RWPE1 (cell line): Measurements from ENCODE around the gene KCNN3.
"Not testable (repeated sequence)": the region's sequence is repeated elsewhere in the genome, so short reads cannot be mapped to it uniquely, and the experiment has no call there.

Source experiments
- CTCF ChIA-PET: fragments of 350-600 bp; sonication (Branson Sonifier 250); formaldehyde crosslinking; extraction: SDS; loops from one replicate; lab custom pipeline; 2021; lab: Yijun Ruan, JAX
- POLR2A ChIA-PET: fragments of 400-600 bp; formaldehyde crosslinking; extraction: SDS; loops from one replicate; lab custom pipeline; 2020; ENCODE audit warnings: antibody characterized with exemption; ENCODE audit not compliant: low non-redundant PET; lab: Yijun Ruan, JAX
- DNase-seq: peaks from one replicate; pipeline ENCODE4 v3.0.0; 2012; ENCODE audit warnings: low spot score
- H3K27ac ChIP-seq: fragments of 450-650 bp; 2 replicates; pipeline ENCODE4 v1.5.1; 2017
- TF ChIP-seq, protein P1 (sequence below): fragments of 450-650 bp; conservative IDR thresholded peaks from 2 replicates; pipeline ENCODE4 v1.5.1; 2017; ENCODE audit warnings: low read depth, mild to moderate bottlenecking

The KCNN3 gene

DNA sequence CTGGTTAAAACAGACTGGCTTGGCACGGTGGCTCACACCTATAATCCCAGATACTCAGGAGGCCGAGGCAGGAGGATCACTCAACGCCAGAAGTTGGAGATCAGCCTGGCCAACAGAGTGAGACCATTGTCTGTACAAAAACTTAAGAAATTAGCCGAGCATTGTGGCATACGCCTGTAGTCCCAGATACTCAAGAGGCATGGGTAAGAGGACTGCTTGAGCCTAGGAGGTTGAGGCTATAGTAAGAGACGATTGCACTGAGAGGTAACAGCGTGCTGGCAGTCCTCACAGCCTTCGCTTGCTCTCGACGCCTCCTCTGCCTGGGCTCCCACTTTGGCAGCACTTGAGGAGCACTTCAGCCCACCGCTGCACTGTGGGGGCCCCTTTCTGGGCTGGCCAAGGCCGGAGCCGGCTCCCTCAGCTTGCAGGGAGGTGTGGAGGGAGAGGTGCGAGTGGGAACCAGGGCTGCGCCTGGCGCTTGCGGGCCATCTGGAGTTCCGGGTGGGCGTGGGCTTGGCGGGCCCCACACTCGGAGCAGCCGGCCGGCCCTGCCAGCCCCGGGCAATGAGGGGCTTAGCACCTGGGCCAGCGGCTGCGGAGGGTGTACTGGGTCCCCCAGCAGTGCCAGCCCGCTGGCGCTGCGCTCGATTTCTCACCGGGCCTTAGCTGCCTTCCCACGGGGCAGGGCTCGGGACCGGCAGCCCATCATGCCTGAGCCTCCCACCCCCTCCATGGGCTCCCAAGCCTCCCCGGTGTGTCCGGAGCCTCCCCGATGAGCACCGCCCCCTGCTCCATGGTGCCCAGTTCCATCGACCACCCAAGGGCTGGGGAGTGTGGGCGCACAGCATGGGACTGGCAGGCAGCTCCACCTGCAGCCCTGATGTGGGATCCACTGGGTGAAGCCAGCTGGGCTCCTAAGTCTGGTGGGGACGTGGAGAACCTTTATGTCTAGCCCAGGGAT lies 199.5 kb downstream of the KCNN3 start:
- POLR2A ChIA-PET, DNase-seq, H3K27ac ChIP-seq: not testable (repeated sequence)
- CTCF ChIA-PET = interaction anchor here (0.6 to 2.3 kb wide), 13 partner anchors 58 to 306 kb away, joined by 3 to 27 read pairs (median 3); partner anchors contain the start of genes KCNN3 and PMVK

DNA sequence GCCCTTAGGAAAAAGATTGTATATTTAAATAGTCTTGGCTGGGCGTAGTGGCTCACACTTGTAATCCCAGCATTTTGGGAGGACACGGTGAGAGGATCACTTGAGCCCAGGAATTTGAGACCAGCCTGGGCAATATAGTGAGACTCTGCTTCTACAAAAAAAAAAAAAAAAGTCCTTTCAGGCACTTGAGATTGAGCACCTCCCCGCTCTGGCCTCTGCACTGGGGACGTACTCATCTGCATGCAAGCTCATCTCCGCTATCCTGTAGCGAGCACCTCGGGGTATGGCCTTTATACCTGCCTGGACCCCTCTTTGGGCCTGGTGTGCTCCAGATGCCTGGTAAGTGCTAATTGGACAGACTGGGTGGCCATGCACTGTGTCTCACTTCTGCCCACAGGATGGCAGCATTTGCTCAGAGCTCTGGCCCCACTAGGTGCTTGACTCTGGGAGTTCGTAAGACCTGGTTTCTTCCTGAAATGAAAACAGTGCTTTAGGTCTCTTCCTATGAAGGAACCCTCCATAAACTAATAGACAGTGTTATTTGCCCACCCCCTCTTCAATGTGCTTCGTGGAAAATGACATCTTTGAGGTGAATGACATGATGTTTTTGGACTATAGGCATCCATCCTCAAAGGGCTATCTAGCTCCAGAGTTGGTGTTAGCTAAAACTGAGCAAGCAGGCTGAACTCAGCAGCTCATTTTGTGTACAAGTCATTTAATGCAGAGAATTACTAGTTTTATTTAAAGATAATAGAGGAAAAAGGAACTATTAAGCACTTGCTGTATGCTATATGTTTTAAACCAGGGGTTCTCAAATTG lies 200.4 kb downstream of the KCNN3 start:
- DNase-seq = peak; percentile 83
- ChIA-PET POLR2A (interaction anchor here (0.7 kb wide), 1 partner anchor 21 kb away, joined by 4 read pairs; no protein-coding TSS in a partner anchor), CTCF (interaction anchor here (0.5 to 2.3 kb wide), 26 partner anchors 22 to 386 kb away, joined by 3 to 27 read pairs (median 3); partner anchors contain the start of genes KCNN3 and PMVK)
- no peak overlapping the region for H3K27ac ChIP-seq
- TF ChIP-seq, protein P1, sequence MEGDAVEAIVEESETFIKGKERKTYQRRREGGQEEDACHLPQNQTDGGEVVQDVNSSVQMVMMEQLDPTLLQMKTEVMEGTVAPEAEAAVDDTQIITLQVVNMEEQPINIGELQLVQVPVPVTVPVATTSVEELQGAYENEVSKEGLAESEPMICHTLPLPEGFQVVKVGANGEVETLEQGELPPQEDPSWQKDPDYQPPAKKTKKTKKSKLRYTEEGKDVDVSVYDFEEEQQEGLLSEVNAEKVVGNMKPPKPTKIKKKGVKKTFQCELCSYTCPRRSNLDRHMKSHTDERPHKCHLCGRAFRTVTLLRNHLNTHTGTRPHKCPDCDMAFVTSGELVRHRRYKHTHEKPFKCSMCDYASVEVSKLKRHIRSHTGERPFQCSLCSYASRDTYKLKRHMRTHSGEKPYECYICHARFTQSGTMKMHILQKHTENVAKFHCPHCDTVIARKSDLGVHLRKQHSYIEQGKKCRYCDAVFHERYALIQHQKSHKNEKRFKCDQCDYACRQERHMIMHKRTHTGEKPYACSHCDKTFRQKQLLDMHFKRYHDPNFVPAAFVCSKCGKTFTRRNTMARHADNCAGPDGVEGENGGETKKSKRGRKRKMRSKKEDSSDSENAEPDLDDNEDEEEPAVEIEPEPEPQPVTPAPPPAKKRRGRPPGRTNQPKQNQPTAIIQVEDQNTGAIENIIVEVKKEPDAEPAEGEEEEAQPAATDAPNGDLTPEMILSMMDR = peak; percentile 82

DNA sequence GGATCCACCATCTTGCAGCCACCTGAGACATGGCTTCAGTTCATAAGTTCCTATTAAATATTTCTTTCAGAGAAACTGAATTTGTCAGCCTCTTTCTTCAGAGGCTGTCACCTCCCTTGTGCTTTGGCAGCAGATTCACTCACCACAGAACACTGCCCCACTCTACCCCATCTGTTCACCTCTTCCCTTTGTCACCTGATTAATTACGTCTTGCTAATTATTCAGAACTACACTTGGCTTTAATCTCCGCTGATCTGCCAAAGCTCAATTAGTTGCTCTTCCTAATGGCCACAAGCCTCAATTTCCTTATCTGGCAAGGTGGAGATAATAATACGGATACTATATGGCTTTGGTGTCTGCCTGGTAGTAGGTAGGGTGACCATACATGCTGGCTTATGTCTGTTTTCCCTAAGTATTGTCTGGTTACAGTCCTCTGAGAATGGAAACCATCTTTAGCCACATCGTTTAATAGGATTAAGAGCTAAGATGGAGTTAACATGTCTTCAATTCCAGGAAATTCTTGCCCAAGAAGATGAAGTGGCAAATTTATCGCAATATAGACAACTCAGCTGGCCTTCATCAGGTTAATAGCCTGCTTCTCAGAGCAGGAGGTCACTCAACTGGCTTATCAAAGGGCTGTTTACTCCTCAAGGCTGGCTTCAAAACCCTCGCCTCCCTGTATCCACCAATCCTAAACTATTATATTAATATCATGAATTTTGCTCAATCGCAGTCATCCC lies 203.9 kb downstream of the KCNN3 start:
- H3K27ac ChIP-seq = no peak overlapping the region
- POLR2A ChIA-PET = no interaction called here
- DNase-seq = no peak
- TF ChIP-seq, protein P1 = no peak
- CTCF ChIA-PET = interaction anchor here (0.6 to 1.5 kb wide), 3 partner anchors 120 to 1466 kb away, joined by 3 to 4 read pairs (median 3); no protein-coding TSS in a partner anchor

DNA sequence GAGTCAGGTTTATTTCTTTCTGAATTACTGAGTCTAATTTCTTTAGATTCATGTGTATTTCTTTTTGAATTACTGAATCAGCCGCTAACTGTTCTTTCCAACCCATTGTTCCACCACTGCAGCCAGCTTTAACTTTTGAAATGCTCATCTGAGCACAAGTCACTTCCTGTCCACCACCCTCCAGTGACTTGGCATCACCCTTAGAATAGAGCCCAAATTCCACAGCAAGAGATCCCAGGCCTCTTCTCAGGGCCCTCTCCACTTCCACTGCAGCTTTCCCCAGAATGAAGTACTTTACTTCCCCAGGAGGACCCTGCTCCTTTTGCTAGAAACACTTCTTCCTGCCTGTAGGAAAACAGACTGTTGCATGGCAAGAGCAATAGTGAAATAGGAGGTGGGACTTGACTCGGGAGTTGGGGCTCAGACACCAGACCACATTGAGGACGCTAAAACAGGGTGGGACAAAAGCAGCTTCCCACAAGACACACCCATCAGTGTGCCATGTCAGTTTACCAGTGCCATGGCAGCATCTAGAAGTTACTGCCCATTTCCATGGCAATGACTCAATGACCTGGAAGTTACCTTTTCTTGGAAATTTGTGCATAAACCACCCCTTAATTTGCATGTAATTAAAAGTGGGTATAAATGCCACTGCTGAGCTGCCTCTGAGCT lies 205.6 kb downstream of the KCNN3 start:
- DNase-seq = no peak
- TF ChIP-seq, protein P1 = no peak
- POLR2A ChIA-PET = no interaction called here
- H3K27ac ChIP-seq = no peak overlapping the region
- CTCF ChIA-PET = interaction anchor here (1.0 kb wide), 1 partner anchor 186 kb away, joined by 3 read pairs; no protein-coding TSS in a partner anchor

DNA sequence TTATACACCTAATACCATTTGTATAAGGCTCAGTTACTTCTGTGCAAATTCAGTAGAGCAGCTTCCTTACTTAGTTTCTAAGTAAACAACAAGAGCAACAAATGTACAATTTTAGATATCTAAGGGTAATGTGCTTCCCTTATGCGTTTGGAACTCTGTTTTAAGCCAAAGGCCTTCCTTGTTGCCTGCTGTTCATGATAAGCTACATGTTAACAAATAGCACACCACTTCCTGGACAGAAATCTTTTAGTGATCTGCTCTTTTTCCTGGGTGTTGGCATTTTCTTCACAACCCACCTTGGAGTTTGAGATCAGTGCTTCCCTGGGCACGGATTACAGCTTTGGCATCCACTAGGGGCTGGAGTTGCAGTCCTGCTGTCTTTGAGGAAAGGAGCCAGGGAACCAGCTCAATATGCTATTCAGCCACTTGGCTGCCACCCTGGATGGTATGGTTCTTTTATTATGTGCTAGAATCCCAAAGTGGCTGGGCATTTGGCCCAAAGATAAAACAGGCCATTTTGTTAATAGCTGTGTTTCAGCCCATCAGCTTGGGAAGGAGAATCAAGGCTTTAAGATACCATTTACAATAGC lies 206.5 kb downstream of the KCNN3 start:
- ChIA-PET POLR2A (no interaction called here), CTCF (interaction anchor here (1.0 kb wide), 1 partner anchor 185 kb away, joined by 3 read pairs; no protein-coding TSS in a partner anchor)
- no peak overlapping the region for H3K27ac ChIP-seq
- DNase-seq = no peak
- TF ChIP-seq, protein P1 = no peak

DNA sequence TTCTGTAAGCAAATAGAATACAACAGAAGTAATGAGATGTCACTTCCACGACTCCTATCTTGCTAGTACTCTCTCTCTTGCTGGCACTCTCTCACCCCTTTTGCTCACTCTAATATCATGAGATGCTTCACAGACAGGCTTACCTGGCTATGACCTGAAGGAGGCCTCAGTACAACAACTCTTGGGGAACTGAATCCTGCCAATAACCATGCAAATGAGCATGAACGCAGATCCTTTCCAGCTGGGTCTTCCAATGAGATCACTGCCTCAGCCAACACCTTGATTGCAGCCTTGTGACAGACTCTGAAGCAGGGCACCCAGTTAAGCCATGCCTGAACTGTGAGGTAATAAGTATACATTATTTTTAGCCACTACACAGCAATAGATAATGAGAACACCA lies 209.0 kb downstream of the KCNN3 start:
- CTCF ChIA-PET = no interaction called here
- H3K27ac ChIP-seq = no peak overlapping the region
- TF ChIP-seq, protein P1 = no peak
- DNase-seq = no peak
- POLR2A ChIA-PET = no interaction called here
